MCF 10A (cell line): Measurements from ENCODE around the gene IVNS1ABP. TPM values are rescaled to one million over a fixed set of nuclear protein-coding genes. Genes with fewer than 3 reads are reported as not detected.

ENCODE experiments used
- BruUV-seq: library from RNA; stranded (reverse); fragments of 400-500 nt; replicated peaks from 2 replicates; lab custom pipeline; 2021; lab: Mats Ljungman, UMichigan
- CTCF ChIA-PET: fragments of 300-600 bp; sonication (Branson Sonifier 250); formaldehyde crosslinking; extraction: SDS; loops from one replicate; lab custom pipeline; 2021; ENCODE audit warnings: antibody characterized with exemption, inconsistent platforms; lab: Yijun Ruan, JAX
- POLR2A ChIA-PET: fragments of 300-600, 350-650 bp; sonication (Branson Sonifier 250); formaldehyde crosslinking; extraction: SDS; loops from one replicate; lab custom pipeline; 2020; ENCODE audit warnings: antibody characterized with exemption, inconsistent platforms; lab: Yijun Ruan, JAX
- DNase-seq: peaks from one replicate; pipeline ENCODE4 v3.0.0-alpha.2; 2018; ENCODE audit not compliant: unreplicated experiment
- H3K27ac Mint-ChIP-seq: one replicate; pipeline ENCODE4 v1.8.0; 2022; ENCODE audit warnings: mild to moderate bottlenecking, low read depth, mixed read lengths; ENCODE audit not compliant: unreplicated experiment
- H3K27me3 Mint-ChIP-seq: one replicate; pipeline ENCODE4 v1.8.0; 2022; ENCODE audit warnings: mixed read lengths; ENCODE audit not compliant: insufficient read depth, unreplicated experiment
- H3K36me3 Mint-ChIP-seq: one replicate; pipeline ENCODE4 v1.8.0; 2022; ENCODE audit warnings: mild to moderate bottlenecking, moderate library complexity, mixed read lengths; ENCODE audit not compliant: insufficient read depth, unreplicated experiment
- H3K4me1 Mint-ChIP-seq: one replicate; pipeline ENCODE4 v1.8.0; 2022; ENCODE audit warnings: mixed read lengths; ENCODE audit not compliant: insufficient read depth, unreplicated experiment
- H3K4me3 Mint-ChIP-seq: one replicate; pipeline ENCODE4 v1.8.0; 2022; ENCODE audit warnings: mild to moderate bottlenecking, moderate library complexity, mixed read lengths; ENCODE audit not compliant: unreplicated experiment
- H3K9me3 Mint-ChIP-seq: one replicate; pipeline ENCODE4 v1.8.0; 2022; ENCODE audit warnings: mixed read lengths; ENCODE audit not compliant: unreplicated experiment
- intact Hi-C: fragments of 100-400 bp; cut with micrococcal nuclease; formaldehyde crosslinking; loops from 2 replicates; pipeline ENCODE4 v1.14.1; 2022
- total RNA-seq: library from RNA; stranded (reverse); gene quantifications from 2 replicates; pipeline ENCODE4 v1.2.3, GENCODE V29; 2022
- TF ChIP-seq, protein P1 (sequence below): fragments of 200-600 bp; IDR thresholded peaks from one replicate; pipeline ENCODE4 v1.8.0; 2022; ENCODE audit warnings: antibody characterized with exemption, mild to moderate bottlenecking; ENCODE audit not compliant: unreplicated experiment

IVNS1ABP gene
- total RNA-seq, 1 experiment from 2014 or later, result 92.0 TPM

DNA sequence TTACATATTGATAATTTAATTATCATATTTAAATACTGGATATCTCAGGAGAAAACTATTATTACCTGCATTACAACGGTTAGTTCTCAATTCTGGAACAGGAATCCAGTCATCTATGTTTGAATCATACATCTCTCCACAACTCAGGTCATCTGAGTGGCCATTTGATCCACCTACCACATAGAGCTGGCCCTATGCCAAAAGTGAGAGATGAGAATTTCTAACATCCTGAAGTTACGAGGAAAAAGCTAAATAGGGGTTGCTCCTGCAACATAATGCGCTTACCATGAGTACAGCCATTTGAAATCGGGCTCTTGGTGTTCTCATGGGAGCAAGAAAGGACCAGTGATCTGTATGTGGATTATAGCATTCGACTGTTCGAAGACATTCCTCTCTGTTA is 16.9 kb downstream of the IVNS1ABP start:
- DNase-seq, result no peak
- Mint-ChIP-seq H3K36me3 (peaks cover 91% of the 10 kb centered on the region), H3K27ac (no peak overlapping the region), H3K4me3 (no peak overlapping the region), H3K4me1 (no peaks in the 10 kb centered on the region), H3K9me3 (no peaks in the 10 kb centered on the region), H3K27me3 (no peaks in the 10 kb centered on the region)
- TF ChIP-seq, protein P1, sequence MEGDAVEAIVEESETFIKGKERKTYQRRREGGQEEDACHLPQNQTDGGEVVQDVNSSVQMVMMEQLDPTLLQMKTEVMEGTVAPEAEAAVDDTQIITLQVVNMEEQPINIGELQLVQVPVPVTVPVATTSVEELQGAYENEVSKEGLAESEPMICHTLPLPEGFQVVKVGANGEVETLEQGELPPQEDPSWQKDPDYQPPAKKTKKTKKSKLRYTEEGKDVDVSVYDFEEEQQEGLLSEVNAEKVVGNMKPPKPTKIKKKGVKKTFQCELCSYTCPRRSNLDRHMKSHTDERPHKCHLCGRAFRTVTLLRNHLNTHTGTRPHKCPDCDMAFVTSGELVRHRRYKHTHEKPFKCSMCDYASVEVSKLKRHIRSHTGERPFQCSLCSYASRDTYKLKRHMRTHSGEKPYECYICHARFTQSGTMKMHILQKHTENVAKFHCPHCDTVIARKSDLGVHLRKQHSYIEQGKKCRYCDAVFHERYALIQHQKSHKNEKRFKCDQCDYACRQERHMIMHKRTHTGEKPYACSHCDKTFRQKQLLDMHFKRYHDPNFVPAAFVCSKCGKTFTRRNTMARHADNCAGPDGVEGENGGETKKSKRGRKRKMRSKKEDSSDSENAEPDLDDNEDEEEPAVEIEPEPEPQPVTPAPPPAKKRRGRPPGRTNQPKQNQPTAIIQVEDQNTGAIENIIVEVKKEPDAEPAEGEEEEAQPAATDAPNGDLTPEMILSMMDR, result no peak
- ChIA-PET POLR2A (interaction anchor here (0.8 to 2.1 kb wide), 2 partner anchors 13 to 16 kb away, joined by 3 to 12 read pairs; no protein-coding TSS in a partner anchor), CTCF (interaction anchor here (0.9 to 3.2 kb wide), 5 partner anchors 13 to 495 kb away, joined by 3 to 12 read pairs (median 5); no protein-coding TSS in a partner anchor)
- BruUV-seq, result TSS peak; percentile 14
- intact Hi-C loops, result no loop called here

DNA sequence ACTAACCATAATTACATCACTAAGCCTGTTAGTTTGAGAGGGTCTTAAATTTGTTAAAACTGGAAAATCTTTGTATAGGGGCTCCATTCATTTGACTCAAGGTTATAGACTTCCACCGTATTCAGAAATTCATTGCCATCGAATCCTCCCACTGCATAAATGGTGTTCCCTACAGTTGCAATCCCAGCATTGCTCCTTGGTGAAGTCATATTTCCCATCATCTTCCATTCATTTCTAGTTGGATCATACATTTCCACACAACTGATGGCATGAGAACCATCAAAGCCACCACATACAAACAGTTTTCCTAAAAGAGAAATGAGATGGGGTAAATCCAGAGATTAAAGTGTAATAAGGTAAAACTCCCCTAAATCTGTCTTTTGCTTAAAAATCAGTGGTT is 19.1 kb downstream of the IVNS1ABP start:
- H3K4me1 Mint-ChIP-seq, result no peaks in the 10 kb centered on the region
- TF ChIP-seq, protein P1, result no peak
- ChIA-PET POLR2A (no interaction called here), CTCF (interaction anchor here (0.9 to 1.3 kb wide), 2 partner anchors 16 to 298 kb away, joined by 3 read pairs; no protein-coding TSS in a partner anchor)
- no peaks in the 10 kb centered on the region for H3K9me3 Mint-ChIP-seq
- H3K4me3 Mint-ChIP-seq, result no peak overlapping the region
- intact Hi-C loops, result no loop called here
- no peak for DNase-seq
- H3K27ac Mint-ChIP-seq, result peak overlapping the region; percentile 11
- no peaks in the 10 kb centered on the region for H3K27me3 Mint-ChIP-seq
- no TSS peak for BruUV-seq
- H3K36me3 Mint-ChIP-seq, result peaks cover 90% of the 10 kb centered on the region

DNA sequence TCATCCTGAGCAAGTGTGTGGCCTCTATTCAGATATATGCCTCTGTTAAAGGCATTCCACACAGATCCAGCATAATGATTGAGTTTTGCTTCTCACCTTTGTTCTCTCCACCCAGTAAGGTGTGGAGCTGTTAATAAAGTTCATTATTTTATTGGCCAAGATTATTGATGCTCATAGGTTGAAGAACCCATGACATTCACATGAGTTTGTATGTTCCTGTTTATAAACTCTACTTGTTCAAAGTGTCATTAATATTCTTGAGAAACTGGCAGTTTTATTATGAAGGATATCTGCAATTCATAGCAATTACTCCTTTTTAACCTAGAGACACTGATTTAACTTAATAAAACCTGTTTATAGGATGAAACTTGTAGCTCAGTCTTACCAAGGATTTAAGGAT is 22.0 kb downstream of the IVNS1ABP start:
- Mint-ChIP-seq H3K36me3 (peaks cover 71% of the 10 kb centered on the region), H3K9me3 (no peaks in the 10 kb centered on the region), H3K4me3 (no peak overlapping the region), H3K27ac (no peak overlapping the region), H3K4me1 (no peaks in the 10 kb centered on the region), H3K27me3 (no peaks in the 10 kb centered on the region)
- intact Hi-C loops, result no loop called here
- DNase-seq, result no peak
- TF ChIP-seq, protein P1, result no peak
- ChIA-PET POLR2A (interaction anchor here (1.6 kb wide), 1 partner anchor 11 kb away, joined by 9 read pairs; no protein-coding TSS in a partner anchor), CTCF (interaction anchor here (1.6 to 1.7 kb wide), 2 partner anchors 375 to 385 kb away, joined by 7 to 11 read pairs; no protein-coding TSS in a partner anchor)
- BruUV-seq, result no TSS peak

DNA sequence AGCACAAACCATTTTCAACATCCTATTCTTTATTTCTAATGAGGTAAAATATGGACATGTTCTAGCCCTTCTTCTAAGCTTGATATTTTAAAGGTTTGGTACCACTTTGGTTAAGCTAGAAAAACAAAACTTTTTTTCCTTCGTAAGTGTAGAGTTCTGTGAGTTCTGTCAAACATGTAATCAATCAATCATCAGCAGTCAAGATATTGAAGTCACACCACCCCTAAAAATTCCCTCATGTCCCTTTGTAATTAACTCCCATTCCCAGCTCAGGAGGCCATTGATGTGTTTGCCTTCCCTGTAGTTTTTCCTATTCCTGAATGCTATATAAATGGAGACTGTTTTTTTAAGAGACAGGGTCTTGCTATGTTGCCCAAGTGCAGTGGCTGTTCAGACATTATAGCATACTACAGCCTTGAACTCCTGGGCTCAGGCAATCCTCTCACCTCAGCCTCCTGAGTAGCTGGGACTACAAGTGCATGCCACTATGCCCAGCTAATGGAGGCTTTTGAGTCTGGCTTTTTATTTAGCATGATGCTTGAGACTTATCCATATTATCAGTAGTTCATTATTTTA is 23.0 kb downstream of the IVNS1ABP start:
- TF ChIP-seq, protein P1, result no peak
- ChIA-PET CTCF (interaction anchor here (0.7 to 2.8 kb wide), 8 partner anchors 55 to 387 kb away, joined by 3 to 12 read pairs (median 3); no protein-coding TSS in a partner anchor), POLR2A (interaction anchor here (1.3 kb wide), 1 partner anchor 387 kb away, joined by 4 read pairs; no protein-coding TSS in a partner anchor)
- no TSS peak for BruUV-seq
- H3K36me3 Mint-ChIP-seq, result peaks cover 61% of the 10 kb centered on the region
- intact Hi-C loops, result no loop called here
- no peak overlapping the region for H3K27ac Mint-ChIP-seq
- H3K4me1 Mint-ChIP-seq, result no peaks in the 10 kb centered on the region
- no peaks in the 10 kb centered on the region for H3K9me3 Mint-ChIP-seq
- DNase-seq, result no peak
- no peak overlapping the region for H3K4me3 Mint-ChIP-seq
- no peaks in the 10 kb centered on the region for H3K27me3 Mint-ChIP-seq
